Measurements from ENCODE around the gene F2RL2. TPM values are rescaled to one million over a fixed set of nuclear protein-coding genes. Genes with fewer than 3 reads are reported as not detected.

The F2RL2 gene
- total and polyA plus RNA-seq, 2 of the 4 experiments (the other 2 are of a cell fraction) = 21.7 to 32.8 TPM

- DNase-seq (no peak), ATAC-seq (ENCODE audit: low read depth) (no peak)
- peak overlapping the region; percentile 63; the same call in 1 of the 2 replicates for H3K4ac ChIP-seq (ENCODE audit: low read depth, low read length)
- peak overlapping the region; percentile 53 to 88 for H4K8ac ChIP-seq (ENCODE audit: low read depth in 2 of 2, low read length in 2 of 2)
- peak overlapping the region; percentile 76; the same call in 1 of the 2 replicates for H3K18ac ChIP-seq (ENCODE audit: low read depth, low read length)
- no peaks in the 10 kb centered on the region for H3K79me1 ChIP-seq (ENCODE audit: low read depth in 1 of 2, low read length in 2 of 2)
- dilution Hi-C loops (cut with HindIII; ENCODE audit: low sequenced_read_pairs, unreplicated experiment) (no loop called here), in situ Hi-C loops (cut with MboI; ENCODE audit: low sequenced_read_pairs) (loop anchor here (10.0 kb wide), 2 partner anchors 108 to 408 kb away; partner anchors contain the start of gene F2R), intact Hi-C loops (cut with micrococcal nuclease) (loop anchor here (5.0 kb wide), 1 partner anchor 886 kb away; the partner anchor contains the start of gene WDR41)
- no peaks in the 10 kb centered on the region for H4K20me1 ChIP-seq (ENCODE audit: insufficient read depth, low read length)
- ChIA-PET POLR2A (ENCODE audit: unreplicated experiment) (no interaction called here), CTCF (interaction anchor here (0.7 to 1.1 kb wide), 2 partner anchors 168 to 180 kb away, joined by 4 to 7 read pairs; no protein-coding TSS in a partner anchor)
- H3K9me3 ChIP-seq (ENCODE audit: control insufficient read depth, insufficient read depth, low read length) = no peaks in the 10 kb centered on the region
- H4K91ac ChIP-seq (ENCODE audit: insufficient read depth, low read depth, low read length) = peak overlapping the region; percentile 5; the same call in 1 of the 2 replicates
- H2BK15ac ChIP-seq (ENCODE audit: low read depth, low read length) = peak overlapping the region; percentile 35; the same call in 2 of the 3 replicates
- H3K27ac ChIP-seq (ENCODE audit: insufficient read depth, low read length) = peak overlapping the region; percentile 25; the same call in 1 of the 2 replicates
- no peak overlapping the region for H3K56ac ChIP-seq (ENCODE audit: extremely low read depth, insufficient read depth, low read length)
- BruUV-seq (replicated peaks) = no TSS peak
- peak overlapping the region; percentile 49 for H3K23ac ChIP-seq (ENCODE audit: low read depth, low read length)
- H2AK5ac ChIP-seq (ENCODE audit: low read depth, low read length) = no peak overlapping the region
- peak overlapping the region; percentile 90; the same call in 1 of the 2 replicates for H3K4me2 ChIP-seq (ENCODE audit: low read depth, low read length)
- TF ChIP-seq NFE2L2 (IDR thresholded peaks at IDR 0.05; ENCODE audit: low read depth, low read length) (no peak), CEBPB (IDR thresholded peaks at IDR 0.05; ENCODE audit: low read depth, low read length) (no peak), ELK1 (IDR thresholded peaks at IDR 0.05; ENCODE audit: borderline replicate concordance, low read depth, low read length) (no peak), RAD21 (IDR thresholded peaks at IDR 0.05; ENCODE audit: low read length) (no peak), RCOR1 (IDR thresholded peaks at IDR 0.05; ENCODE audit: insufficient replicate concordance, low read length) (no peak), FOS (IDR thresholded peaks at IDR 0.05; ENCODE audit: low read depth, low read length) (no peak)
- peak overlapping the region; percentile 88; the same call in 1 of the 2 replicates for H4K5ac ChIP-seq (ENCODE audit: low read depth, low read length)
- H3K4me3 ChIP-seq (ENCODE audit: insufficient read depth, low read depth, low read length) = no peak overlapping the region
- no peak overlapping the region for H2AFZ ChIP-seq (replicated peaks; ENCODE audit: low read length, poor library complexity)
- peaks cover 11% of the 10 kb centered on the region for H3K4me1 ChIP-seq (ENCODE audit: control insufficient read depth, insufficient read depth, low read length)
- peak overlapping the region; percentile 81 for H3K14ac ChIP-seq (replicated peaks; ENCODE audit: low read depth, low read length)
- no peaks in the 10 kb centered on the region for H3K36me3 ChIP-seq (ENCODE audit: control insufficient read depth, insufficient read depth, low read length)
- no CpG with 5 or more reads among the region's 2 CpGs for WGBS, 2 experiments (ENCODE audit: extremely low coverage in 2 of 2, insufficient read length in 1 of 2)
- H3K9ac ChIP-seq (ENCODE audit: low read depth, low read length) = no peak overlapping the region
- no peak overlapping the region for H2BK5ac ChIP-seq (ENCODE audit: low read depth, low read length, poor library complexity, severe bottlenecking)
- H2BK120ac ChIP-seq (ENCODE audit: low read depth, low read length) = peak overlapping the region; percentile 84
- H3K9me1 ChIP-seq (ENCODE audit: insufficient read depth, low read length) = no peaks in the 10 kb centered on the region
- H2BK20ac ChIP-seq (ENCODE audit: low read depth, low read length) = peak overlapping the region; percentile 92
- no peak overlapping the region for H2AK9ac ChIP-seq (replicated peaks; ENCODE audit: low read depth, low read length, poor library complexity)
- no peaks in the 10 kb centered on the region for H3K27me3 ChIP-seq (ENCODE audit: control insufficient read depth, insufficient read depth, low read length)
These were observed 16.5 kb downstream of the F2RL2 start for GRCh38 chr5:76606701-76607100.

All from IMR-90 (cell line).